Mononuclear cell (primary cell): ENCODE results near the gene KIAA1614. TPM values are rescaled to one million over a fixed set of nuclear protein-coding genes. Genes with fewer than 3 reads are reported as not detected.

Experiments
- H3K27me3 ChIP-seq: 2 replicates; pipeline ENCODE4 v1.6.0; 2011; ENCODE audit warnings: low read length, control low read depth; ENCODE audit not compliant: insufficient read depth
- H3K4me1 ChIP-seq: 2 replicates; pipeline ENCODE4 v1.5.1; 2011; ENCODE audit warnings: mild to moderate bottlenecking, low read length, control low read depth; ENCODE audit not compliant: insufficient read depth
- H3K4me3 ChIP-seq: 2 replicates; pipeline ENCODE4 v1.5.1; 2011; ENCODE audit warnings: mild to moderate bottlenecking, low read length, moderate library complexity
- H3K9me3 ChIP-seq: 2 replicates; pipeline ENCODE4 v1.5.1; 2011; ENCODE audit warnings: low read depth, mild to moderate bottlenecking, control low read depth, low read length
- total RNA-seq: library from RNA; depleted of rRNA; stranded (reverse); fragments of >200 nt; gene quantifications from one replicate; pipeline ENCODE4 v1.2.3, GENCODE V29; 2012

Gene KIAA1614
- total RNA-seq, 1 donor, result 2.0 TPM

GRCh38 chr1:180927841-180928240 is 15.1 kb downstream of the KIAA1614 start:
- Histone ChIP-seq H3K4me1 (no peaks in the 10 kb centered on the region), H3K27me3 (no peaks in the 10 kb centered on the region), H3K9me3 (no peaks in the 10 kb centered on the region), H3K4me3 (no peak overlapping the region)

- no peaks in the 10 kb centered on the region for H3K9me3 ChIP-seq
- H3K4me3 ChIP-seq, result no peak overlapping the region
- H3K4me1 ChIP-seq, result no peaks in the 10 kb centered on the region
- H3K27me3 ChIP-seq, result no peaks in the 10 kb centered on the region
These were observed 15.9 kb downstream of the KIAA1614 start for GRCh38 chr1:180928331-180929230.

- no peaks in the 10 kb centered on the region for H3K27me3 ChIP-seq
- H3K4me1 ChIP-seq, result peaks cover 2% of the 10 kb centered on the region
- no peak overlapping the region for H3K4me3 ChIP-seq
- H3K9me3 ChIP-seq, result no peaks in the 10 kb centered on the region
These were observed 16.7 kb downstream of the KIAA1614 start for GRCh38 chr1:180929389-180929788.

DNA sequence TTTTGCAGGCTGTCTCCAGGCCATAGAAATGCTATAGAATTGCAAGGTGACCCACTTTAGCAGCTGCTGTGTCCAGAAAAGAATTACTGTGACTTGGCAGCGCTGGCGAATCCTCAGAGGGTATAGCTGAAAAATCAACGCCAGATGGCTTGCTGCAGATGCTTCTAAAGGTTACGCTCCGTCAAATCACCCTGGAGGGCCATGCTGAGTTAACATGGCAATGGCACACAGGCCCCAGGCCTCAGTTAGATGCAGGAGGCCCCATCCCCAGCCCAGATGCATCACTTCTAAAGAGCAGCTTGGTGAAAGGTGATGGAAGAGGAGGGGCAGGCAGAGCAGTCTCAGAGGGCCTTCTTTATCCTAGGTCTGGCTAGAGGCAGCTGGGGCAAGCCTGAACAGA is 18.0 kb downstream of the KIAA1614 start:
- no peak overlapping the region for H3K4me3 ChIP-seq
- no peaks in the 10 kb centered on the region for H3K27me3 ChIP-seq
- peaks cover 12% of the 10 kb centered on the region for H3K4me1 ChIP-seq
- no peaks in the 10 kb centered on the region for H3K9me3 ChIP-seq

DNA sequence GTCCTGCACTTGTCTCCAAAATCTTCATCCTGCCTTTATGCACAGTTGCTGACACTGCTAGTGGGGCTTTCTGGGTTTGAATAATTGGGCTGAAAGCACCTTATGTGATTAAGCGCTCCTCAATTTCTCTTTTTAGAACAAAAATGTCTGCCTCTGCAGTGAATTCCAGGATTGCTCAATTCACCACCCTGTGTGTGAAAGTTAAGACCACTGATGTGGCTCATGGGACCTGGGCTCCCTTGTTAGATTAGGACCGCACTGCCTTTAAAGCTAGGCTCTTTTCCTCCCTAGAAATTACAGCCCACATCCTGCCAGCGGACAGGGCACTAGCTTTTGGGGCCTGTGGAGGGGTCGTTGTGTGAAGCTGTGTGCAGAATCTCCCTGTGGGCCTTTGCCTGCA is 18.8 kb downstream of the KIAA1614 start:
- Histone ChIP-seq H3K9me3 (no peaks in the 10 kb centered on the region), H3K4me1 (peaks cover 12% of the 10 kb centered on the region), H3K4me3 (no peak overlapping the region), H3K27me3 (no peaks in the 10 kb centered on the region)

DNA sequence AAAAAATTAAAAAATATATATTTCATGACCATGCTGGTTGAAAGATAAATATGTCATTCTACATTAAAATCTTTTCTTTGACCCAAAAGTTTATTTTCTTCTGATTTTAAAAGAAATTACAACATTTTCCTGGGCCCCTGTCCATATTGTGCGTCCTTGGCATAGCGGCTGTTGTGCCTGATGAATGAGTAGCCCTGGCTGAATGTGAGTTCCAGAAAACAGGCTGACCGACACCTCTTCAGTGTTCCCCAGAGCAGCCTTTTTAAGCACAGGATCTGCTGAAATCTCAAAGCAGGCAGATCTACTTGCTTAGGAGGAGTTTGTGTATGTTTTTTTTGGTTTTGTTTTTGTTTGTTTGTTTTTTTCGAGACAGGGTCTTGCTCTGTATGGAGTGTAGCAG is 19.7 kb downstream of the KIAA1614 start:
- Histone ChIP-seq H3K4me3 (no peak overlapping the region), H3K27me3 (no peaks in the 10 kb centered on the region), H3K4me1 (peaks cover 12% of the 10 kb centered on the region), H3K9me3 (no peaks in the 10 kb centered on the region)

DNA sequence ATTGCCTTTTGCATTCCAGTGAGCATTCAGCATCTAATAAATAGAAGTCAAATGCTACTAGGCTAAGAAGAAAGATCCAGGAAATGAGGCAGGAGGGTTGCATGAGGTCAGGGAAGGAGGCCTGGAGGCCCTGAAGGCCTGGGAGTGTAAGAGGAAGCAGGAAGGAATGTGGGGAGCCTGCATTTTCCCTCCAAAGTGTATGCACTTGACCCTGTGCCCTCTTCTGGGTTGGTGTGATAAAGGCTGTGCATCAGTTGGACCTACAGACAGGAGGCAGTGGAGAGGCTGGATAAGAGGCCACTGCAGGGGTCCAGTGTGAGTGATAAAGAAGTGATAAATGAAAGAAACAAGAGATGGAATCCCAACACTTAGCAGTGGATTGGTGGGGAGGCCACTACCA is 20.4 kb downstream of the KIAA1614 start:
- no peaks in the 10 kb centered on the region for H3K9me3 ChIP-seq
- H3K4me3 ChIP-seq, result no peak overlapping the region
- H3K27me3 ChIP-seq, result no peaks in the 10 kb centered on the region
- peaks cover 12% of the 10 kb centered on the region for H3K4me1 ChIP-seq

DNA sequence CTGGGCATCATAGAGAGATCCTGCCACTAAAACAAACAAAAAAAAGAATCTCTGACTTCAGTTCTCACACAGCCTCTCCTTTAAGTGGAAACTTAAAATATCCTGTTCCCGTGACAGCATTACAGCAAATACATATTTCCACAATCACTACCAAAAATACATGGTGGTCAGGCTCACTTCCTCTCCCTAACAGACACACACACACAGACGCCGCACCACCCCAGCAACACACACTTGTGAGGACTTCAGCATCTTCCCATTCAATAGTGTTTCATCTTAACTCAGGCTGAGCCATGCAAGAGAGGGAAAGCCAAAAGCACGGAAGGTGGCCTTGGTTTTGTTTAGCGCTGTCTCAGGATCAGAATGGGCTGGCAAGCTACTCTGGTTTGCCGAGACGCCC is 21.9 kb downstream of the KIAA1614 start:
- no peaks in the 10 kb centered on the region for H3K27me3 ChIP-seq
- no peaks in the 10 kb centered on the region for H3K9me3 ChIP-seq
- H3K4me1 ChIP-seq, result peaks cover 12% of the 10 kb centered on the region
- no peak overlapping the region for H3K4me3 ChIP-seq

DNA sequence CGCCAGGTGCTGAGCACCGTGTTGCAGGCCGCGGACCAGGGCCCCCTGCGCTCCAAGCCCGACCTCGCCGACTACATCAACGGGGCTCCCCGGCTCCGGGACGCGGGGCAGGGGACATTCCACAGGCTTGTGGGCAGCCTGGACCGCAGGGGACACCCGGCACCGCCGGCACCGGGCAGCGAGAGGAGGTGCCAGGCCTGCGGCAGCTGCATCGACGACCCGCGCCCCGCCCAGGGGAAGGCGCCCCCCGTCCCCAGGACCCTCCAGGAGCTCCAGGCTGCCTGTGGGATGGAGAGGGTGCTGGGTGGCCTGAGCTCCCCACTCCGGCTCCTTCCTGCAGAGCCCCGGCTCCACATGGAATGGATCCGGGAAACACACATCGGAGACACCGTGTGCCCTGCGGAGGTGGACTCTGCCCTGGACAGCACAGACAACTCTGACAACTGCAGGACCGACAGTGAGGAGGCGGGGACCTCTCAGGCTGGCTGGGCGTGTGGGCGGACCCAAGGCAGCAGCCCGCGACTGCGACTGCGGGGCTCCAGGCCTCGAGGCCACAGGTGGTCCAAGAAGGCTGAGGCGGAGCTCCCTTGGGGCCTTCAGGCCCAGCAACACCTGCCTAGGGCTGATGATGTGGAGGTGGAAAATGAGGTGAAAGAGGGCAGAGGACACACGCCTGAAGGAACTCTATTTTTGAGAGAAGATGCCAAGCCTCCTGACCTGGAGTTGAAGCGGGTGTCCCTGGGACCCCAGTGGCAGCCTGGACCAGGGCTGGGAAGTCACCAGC is 22.8 kb downstream of the KIAA1614 start:
- Histone ChIP-seq H3K27me3 (no peaks in the 10 kb centered on the region), H3K9me3 (no peaks in the 10 kb centered on the region), H3K4me1 (peaks cover 12% of the 10 kb centered on the region), H3K4me3 (no peak overlapping the region)

- no peak overlapping the region for H3K4me3 ChIP-seq
- no peaks in the 10 kb centered on the region for H3K9me3 ChIP-seq
- peaks cover 12% of the 10 kb centered on the region for H3K4me1 ChIP-seq
- no peaks in the 10 kb centered on the region for H3K27me3 ChIP-seq
These were observed 23.7 kb downstream of the KIAA1614 start for GRCh38 chr1:180936110-180937011.

GRCh38 chr1:180937012-180937372 is 24.3 kb downstream of the KIAA1614 start:
- H3K27me3 ChIP-seq, result no peaks in the 10 kb centered on the region
- no peaks in the 10 kb centered on the region for H3K9me3 ChIP-seq
- H3K4me1 ChIP-seq, result peaks cover 12% of the 10 kb centered on the region
- no peak overlapping the region for H3K4me3 ChIP-seq

DNA sequence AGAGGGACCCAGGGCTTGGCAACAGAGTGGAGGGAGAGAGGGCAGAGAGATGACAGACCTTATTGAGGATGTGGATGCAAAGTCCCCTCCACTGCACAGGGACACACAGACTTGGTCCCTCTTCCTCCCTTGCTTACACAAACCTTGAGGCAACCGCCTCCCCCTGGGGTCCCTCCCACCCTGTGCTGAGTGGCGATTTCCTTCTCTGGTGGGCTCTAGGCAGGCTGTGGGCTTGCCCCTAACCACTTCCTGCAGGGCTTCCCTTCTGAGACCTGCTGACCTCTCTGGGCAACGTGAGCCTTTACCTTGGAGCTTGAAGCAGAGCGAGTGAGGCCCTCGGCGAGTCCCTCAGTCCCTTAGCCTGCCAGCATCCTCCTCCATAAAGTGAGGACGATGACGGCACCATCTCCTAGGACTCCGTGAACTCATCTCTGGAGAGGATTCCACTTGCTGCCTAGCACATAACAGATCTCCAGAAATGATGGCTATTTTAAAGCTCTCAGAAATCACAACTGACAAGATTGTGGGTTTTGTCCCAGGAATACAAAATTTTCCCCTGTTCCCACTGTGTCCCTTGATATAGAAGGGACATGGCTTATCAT is 25.0 kb downstream of the KIAA1614 start:
- H3K9me3 ChIP-seq, result no peaks in the 10 kb centered on the region
- H3K4me3 ChIP-seq, result no peak overlapping the region
- H3K27me3 ChIP-seq, result no peaks in the 10 kb centered on the region
- peaks cover 12% of the 10 kb centered on the region for H3K4me1 ChIP-seq

DNA sequence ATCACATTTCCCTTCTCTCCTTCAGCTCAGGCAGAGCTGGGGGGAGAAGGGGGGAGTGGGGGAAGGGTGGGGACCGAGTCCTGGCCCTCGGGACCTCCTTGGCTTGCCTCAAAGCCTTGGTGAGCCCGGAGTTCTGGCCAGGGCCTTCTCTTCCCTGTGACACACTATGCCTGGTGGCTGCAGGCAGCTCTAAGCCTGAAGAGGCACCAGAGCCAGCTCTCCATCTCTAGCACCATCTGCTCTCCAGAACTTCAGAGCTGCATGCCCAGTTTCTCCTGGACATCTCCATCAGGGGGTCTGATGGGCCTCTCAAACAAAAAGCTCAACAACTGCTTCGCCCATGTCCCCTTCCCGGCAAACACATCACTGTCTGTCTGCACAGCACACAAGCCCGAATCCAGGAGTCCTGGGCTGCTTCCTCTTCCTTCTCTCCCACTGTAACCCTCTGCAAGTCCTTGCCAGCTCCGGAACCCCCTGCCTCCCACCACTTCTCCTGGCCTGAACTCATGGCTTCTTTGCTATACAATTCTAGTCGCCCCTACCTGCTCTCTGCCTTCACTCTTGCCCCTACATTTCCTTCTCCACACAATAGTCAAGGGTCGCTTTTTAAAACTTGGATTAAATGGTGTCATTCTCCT is 26.5 kb downstream of the KIAA1614 start:
- no peaks in the 10 kb centered on the region for H3K27me3 ChIP-seq
- no peaks in the 10 kb centered on the region for H3K9me3 ChIP-seq
- H3K4me1 ChIP-seq, result peaks cover 11% of the 10 kb centered on the region
- no peak overlapping the region for H3K4me3 ChIP-seq

DNA sequence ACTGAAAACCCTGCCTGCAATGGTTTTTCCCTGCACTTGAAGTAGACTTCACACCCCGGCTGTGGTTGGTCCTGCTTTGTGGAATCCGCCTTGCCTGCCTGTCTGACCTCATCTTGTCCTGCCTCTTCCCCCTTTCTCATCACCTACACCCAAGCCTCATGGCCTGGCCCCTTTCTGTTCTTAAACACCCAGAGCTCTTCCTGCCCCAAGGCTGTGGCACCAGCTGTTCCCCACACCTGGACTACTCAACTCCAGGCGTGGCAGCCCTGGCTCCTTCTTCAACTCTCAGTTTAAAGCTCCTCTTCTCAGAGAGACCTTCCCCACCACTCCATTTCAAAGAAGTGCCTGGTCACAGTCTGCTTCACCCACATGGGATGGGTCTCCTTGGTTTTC is 27.0 kb downstream of the KIAA1614 start:
- Histone ChIP-seq H3K4me1 (peaks cover 6% of the 10 kb centered on the region), H3K9me3 (no peaks in the 10 kb centered on the region), H3K27me3 (no peaks in the 10 kb centered on the region), H3K4me3 (no peak overlapping the region)
